ENCODE measurements around the gene FSTL5.

Gene FSTL5

DNA sequence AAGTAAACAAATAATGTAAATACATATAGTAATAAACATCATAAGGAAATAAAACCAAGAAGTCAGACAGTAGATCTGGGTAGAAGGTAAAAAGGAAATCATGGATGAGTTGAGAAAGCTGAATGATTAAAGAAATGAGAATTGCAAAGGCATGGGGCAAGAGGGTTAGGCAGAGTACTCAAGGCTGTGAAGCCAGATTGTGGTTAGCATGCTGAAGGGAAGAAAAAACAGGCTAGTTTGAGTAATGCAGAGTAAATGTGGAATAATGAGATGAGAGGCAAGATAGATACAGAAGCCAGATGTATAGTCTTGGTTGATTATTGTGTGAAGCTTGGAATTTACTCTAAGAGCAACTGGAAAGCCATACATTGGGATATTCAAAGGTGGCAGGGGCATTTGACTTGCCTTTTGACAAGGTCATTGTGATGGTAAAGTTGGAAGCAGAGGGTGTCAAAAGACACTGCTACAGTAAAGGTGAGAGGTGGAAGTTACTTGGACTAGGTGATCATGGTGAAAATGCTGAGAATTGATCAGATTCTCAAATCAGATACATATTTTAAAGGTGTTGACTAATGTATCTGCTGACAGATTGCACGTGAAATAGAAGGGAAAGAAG, 307.0 kb downstream of the FSTL5 start:
- no peak overlapping the region for H3K27ac ChIP-seq
- ChIA-PET CTCF (interaction anchor here (0.6 kb wide), 1 partner anchor 54 kb away, joined by 5 read pairs; no protein-coding TSS in a partner anchor), POLR2A (ENCODE audit: low non-redundant PET) (no interaction called here)
- TF ChIP-seq, protein P1, sequence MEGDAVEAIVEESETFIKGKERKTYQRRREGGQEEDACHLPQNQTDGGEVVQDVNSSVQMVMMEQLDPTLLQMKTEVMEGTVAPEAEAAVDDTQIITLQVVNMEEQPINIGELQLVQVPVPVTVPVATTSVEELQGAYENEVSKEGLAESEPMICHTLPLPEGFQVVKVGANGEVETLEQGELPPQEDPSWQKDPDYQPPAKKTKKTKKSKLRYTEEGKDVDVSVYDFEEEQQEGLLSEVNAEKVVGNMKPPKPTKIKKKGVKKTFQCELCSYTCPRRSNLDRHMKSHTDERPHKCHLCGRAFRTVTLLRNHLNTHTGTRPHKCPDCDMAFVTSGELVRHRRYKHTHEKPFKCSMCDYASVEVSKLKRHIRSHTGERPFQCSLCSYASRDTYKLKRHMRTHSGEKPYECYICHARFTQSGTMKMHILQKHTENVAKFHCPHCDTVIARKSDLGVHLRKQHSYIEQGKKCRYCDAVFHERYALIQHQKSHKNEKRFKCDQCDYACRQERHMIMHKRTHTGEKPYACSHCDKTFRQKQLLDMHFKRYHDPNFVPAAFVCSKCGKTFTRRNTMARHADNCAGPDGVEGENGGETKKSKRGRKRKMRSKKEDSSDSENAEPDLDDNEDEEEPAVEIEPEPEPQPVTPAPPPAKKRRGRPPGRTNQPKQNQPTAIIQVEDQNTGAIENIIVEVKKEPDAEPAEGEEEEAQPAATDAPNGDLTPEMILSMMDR (conservative IDR thresholded peaks at IDR 0.05; ENCODE audit: low read depth): no peak
- DNase-seq (ENCODE audit: low spot score): no peak

DNA sequence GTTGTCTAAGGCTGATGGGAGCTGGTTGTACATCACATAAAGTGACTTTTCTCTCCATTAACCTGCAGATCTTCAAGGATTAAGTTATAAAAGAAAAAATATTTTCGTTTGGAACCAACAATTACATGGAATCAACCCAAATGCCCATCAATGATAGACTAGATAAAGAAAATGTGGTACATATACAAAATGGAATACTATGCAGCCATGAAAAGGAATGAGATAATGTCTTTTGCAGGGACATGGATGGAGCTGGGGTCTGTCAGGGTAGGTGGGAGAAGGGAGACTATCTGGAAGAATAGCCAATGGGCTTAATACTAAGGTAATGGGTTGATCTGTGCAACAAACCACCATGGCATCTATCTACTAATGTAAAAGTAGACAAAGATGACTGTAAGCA, 313.2 kb downstream of the FSTL5 start:
- TF ChIP-seq, protein P1 (conservative IDR thresholded peaks at IDR 0.05; ENCODE audit: low read depth): no peak
- DNase-seq (ENCODE audit: low spot score): no peak
- ChIA-PET CTCF (no interaction called here), POLR2A (ENCODE audit: low non-redundant PET) (no interaction called here)
- H3K27ac ChIP-seq: no peak overlapping the region

DNA sequence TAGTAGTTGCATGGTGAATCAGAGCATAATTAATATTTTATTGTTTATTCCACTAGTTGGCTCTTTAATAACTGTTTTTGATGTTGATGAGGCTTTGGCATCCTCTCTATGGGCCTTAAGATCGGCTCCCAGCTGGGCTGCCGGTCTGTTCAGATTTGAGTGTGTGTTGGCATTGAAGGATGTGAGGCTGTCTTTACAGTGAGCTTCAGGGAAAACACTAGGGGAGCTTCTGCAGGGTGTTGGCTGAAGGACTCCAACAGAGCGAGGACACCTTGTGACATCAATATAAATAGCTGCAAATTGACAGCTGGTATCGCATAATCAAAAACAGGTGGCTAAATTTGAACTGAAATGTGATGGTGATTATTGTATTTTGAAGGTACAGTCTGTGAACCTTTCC, 322.0 kb downstream of the FSTL5 start:
- DNase-seq (ENCODE audit: low spot score): no peak
- CTCF ChIA-PET: interaction anchor here (0.6 kb wide), 1 partner anchor 201 kb away, joined by 3 read pairs; no protein-coding TSS in a partner anchor
- TF ChIP-seq, protein P1 (conservative IDR thresholded peaks at IDR 0.05; ENCODE audit: low read depth): no peak
- POLR2A ChIA-PET (ENCODE audit: low non-redundant PET): no interaction called here
- no peak overlapping the region for H3K27ac ChIP-seq

DNA sequence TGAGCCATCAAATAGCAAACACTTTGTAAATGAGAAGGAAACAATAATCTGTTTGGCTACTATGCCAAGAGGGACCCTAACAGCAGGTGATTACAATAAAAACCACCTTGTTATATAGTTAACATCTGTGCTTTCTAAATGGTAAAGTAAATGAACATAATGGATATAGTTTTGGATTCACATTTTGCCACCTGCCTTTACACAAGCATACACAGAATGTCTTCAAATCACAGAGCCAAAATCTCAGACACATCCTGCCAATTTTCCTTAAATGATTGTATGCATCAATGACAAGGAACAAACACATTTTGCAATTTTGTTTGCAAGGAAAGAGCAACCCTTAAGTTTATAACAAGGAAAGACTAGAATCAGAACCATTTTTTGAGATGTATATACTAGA, 334.2 kb downstream of the FSTL5 start:
- CTCF ChIA-PET: no interaction called here
- DNase-seq (ENCODE audit: low spot score): no peak
- H3K27ac ChIP-seq: no peak overlapping the region
- TF ChIP-seq, protein P1 (conservative IDR thresholded peaks at IDR 0.05; ENCODE audit: low read depth): no peak
- POLR2A ChIA-PET (ENCODE audit: low non-redundant PET): no interaction called here

DNA sequence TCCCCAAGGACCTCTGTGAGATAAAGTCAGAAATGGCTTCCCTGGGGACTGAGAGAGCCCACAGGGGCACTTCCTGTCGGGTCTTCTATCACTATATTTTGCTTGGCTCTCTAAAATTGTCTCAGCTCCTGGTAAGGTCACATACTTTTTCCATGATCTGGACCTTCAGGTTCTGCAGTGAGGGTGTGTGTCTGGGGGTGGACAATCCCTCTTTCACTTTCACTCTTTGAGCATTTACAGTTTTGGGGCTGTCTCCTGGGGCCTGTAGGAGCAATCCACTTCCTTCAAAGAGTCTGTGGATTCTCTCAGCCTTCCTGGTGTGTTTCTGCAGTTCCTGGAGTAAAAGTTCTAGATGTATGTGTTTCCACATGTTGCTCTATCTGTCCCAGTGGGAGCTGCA, 335.7 kb downstream of the FSTL5 start:
- TF ChIP-seq, protein P1 (conservative IDR thresholded peaks at IDR 0.05; ENCODE audit: low read depth): no peak
- CTCF ChIA-PET: no interaction called here

DNA sequence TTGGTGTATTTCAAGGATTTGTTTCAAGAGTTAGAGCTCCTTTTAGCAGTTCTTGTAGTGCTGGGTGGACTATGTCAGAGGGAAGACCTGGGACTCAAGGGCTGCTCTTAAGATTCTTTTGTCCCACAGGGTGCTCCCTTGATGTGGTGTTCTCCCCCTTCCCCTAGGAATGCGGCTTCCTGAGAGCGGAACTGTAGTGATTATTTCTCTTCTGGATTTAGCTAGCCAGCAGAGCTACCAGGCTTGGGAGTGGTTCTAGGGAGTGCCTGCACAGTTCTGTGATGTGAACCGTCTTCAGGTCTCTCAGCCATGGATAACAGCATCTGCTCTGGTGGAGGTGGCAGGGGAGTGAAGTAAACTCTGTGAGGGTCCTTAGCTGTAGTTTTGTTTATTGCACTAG, 336.8 kb downstream of the FSTL5 start:
- no peak overlapping the region for H3K27ac ChIP-seq
- TF ChIP-seq, protein P1 (conservative IDR thresholded peaks at IDR 0.05; ENCODE audit: low read depth): no peak
- POLR2A ChIA-PET (ENCODE audit: low non-redundant PET): no interaction called here
- no peak for DNase-seq (ENCODE audit: low spot score)
- CTCF ChIA-PET: no interaction called here

More for the DNA sequence above, 335.7 kb downstream of the FSTL5 start:
- H3K27ac ChIP-seq: no peak overlapping the region
- DNase-seq (ENCODE audit: low spot score): no peak
- POLR2A ChIA-PET (ENCODE audit: low non-redundant PET): no interaction called here
